ENCODE data around the gene TJP1. TPM values are rescaled to one million over a fixed set of nuclear protein-coding genes. Genes with fewer than 3 reads are reported as not detected.

Gene TJP1
- total and polyA plus RNA-seq, 2 of the 8 experiments (the other 6 are each of a cell fraction or from before 2014, with no cell fraction given), result 46.3 to 138 TPM

- TF ChIP-seq CEBPB (IDR thresholded peaks at IDR 0.05; ENCODE audit: low read depth, low read length) (no peak), TCF12 (IDR thresholded peaks at IDR 0.05; ENCODE audit: low read depth, low read length) (no peak), TEAD4 (IDR thresholded peaks at IDR 0.05; ENCODE audit: low read depth, low read length) (no peak), POU5F1 (IDR thresholded peaks at IDR 0.05; ENCODE audit: low read depth, low read length) (no peak)
Measured at GRCh38 chr15:29652595-29652994, 169.7 kb downstream of the TJP1 start (continued).
